PFSK-1 (cell line): ENCODE data around the gene GRAMD1B.

Source experiments
- POLR2AphosphoS5 ChIP-seq: IDR thresholded peaks from 2 replicates; pipeline ENCODE4 v1.6.1; 2012; ENCODE audit warnings: low read depth, mild to moderate bottlenecking, control low read depth, low read length, moderate library complexity
- TAF1 ChIP-seq: IDR thresholded peaks from 2 replicates; pipeline ENCODE4 v1.6.1; 2012; ENCODE audit warnings: low read length, control low read depth, borderline replicate concordance; ENCODE audit not compliant: insufficient read depth
- TF ChIP-seq, protein P1 (sequence below), 2 experiments: IDR thresholded peaks; 2 replicates each; pipeline versions ENCODE4 v1.6.1 to v1.8.0; 2011 to 2012; ENCODE audit warnings: low read depth in 2 of 2, low read length in 2 of 2, control low read depth in 1 of 2, inconsistent platforms in 1 of 2, mild to moderate bottlenecking in 1 of 2, moderate library complexity in 1 of 2; ENCODE audit not compliant: insufficient read depth in 1 of 2

DNA sequence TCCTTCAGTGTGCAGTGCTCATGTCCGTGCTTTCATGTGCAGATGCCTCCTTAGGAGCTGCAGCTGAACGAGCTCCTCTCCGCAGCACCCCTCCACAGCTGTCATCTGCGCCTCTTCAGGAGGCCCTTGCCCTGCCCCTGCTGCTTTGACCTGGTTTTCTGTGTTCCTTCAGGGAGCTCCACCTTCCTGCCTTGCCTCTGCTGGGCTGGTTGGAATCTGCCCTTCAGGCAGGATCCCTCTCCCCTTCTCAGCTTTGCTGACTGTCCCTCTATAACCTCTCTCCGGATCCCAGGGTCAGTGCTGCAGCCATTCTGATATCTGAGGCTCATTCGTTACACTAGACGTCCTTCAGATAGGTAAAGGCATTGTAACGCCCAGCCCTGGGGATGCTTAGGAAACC, 156.5 kb downstream of the GRAMD1B start:
- TF ChIP-seq, protein P1, sequence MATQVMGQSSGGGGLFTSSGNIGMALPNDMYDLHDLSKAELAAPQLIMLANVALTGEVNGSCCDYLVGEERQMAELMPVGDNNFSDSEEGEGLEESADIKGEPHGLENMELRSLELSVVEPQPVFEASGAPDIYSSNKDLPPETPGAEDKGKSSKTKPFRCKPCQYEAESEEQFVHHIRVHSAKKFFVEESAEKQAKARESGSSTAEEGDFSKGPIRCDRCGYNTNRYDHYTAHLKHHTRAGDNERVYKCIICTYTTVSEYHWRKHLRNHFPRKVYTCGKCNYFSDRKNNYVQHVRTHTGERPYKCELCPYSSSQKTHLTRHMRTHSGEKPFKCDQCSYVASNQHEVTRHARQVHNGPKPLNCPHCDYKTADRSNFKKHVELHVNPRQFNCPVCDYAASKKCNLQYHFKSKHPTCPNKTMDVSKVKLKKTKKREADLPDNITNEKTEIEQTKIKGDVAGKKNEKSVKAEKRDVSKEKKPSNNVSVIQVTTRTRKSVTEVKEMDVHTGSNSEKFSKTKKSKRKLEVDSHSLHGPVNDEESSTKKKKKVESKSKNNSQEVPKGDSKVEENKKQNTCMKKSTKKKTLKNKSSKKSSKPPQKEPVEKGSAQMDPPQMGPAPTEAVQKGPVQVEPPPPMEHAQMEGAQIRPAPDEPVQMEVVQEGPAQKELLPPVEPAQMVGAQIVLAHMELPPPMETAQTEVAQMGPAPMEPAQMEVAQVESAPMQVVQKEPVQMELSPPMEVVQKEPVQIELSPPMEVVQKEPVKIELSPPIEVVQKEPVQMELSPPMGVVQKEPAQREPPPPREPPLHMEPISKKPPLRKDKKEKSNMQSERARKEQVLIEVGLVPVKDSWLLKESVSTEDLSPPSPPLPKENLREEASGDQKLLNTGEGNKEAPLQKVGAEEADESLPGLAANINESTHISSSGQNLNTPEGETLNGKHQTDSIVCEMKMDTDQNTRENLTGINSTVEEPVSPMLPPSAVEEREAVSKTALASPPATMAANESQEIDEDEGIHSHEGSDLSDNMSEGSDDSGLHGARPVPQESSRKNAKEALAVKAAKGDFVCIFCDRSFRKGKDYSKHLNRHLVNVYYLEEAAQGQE (IDR thresholded peaks at IDR 0.05; ENCODE audit: insufficient read depth in 1 of 2, low read depth in 2 of 2, low read length in 2 of 2) = no peak
- no peak for TF ChIP-seq POLR2AphosphoS5
- TF ChIP-seq TAF1 = no peak
